ENCODE measurements around the gene HAUS3. TPM values are rescaled to one million over a fixed set of nuclear protein-coding genes. Genes with fewer than 3 reads are reported as not detected.

HAUS3 gene
- total RNA-seq, 1 experiment from 2014 or later = 18.0 TPM

GRCh38 chr4:2256156-2256731 lies 14.3 kb upstream of the HAUS3 start:
- Mint-ChIP-seq H3K27ac (no peak overlapping the region), H3K4me1 (no peaks in the 10 kb centered on the region), H3K4me3 (no peak overlapping the region), H3K36me3 (ENCODE audit: insufficient read depth in 1 of 3, low read depth in 3 of 3) (peaks cover 5 to 18% (median 12%) of the 10 kb centered on the region in 3 experiments; a peak in 4 of 7 replicates), H3K27me3 (ENCODE audit: low read depth) (no peaks in the 10 kb centered on the region), H3K9me3 (no peaks in the 10 kb centered on the region)
- Histone ChIP-seq H2AK5ac (ENCODE audit: insufficient read length, low read length) (no peak overlapping the region), H4K5ac (ENCODE audit: insufficient read length, low read depth, low read length) (no peak overlapping the region), H3K9me3 (ENCODE audit: control insufficient read depth, low read depth, low read length) (no peaks in the 10 kb centered on the region), H3K9ac (ENCODE audit: extremely low read depth, insufficient read length, low read length) (no peak overlapping the region), H4K8ac (replicated peaks; ENCODE audit: insufficient read length, low read depth, low read length) (no peak overlapping the region), H3K79me1 (ENCODE audit: insufficient read depth, low read depth, low read length, poor library complexity, severe bottlenecking) (no peaks in the 10 kb centered on the region), H2BK120ac (ENCODE audit: low read depth, low read length, poor library complexity, severe bottlenecking) (no peak overlapping the region), H2BK15ac (ENCODE audit: low read depth, low read length) (no peak overlapping the region), H3K79me2 (ENCODE audit: insufficient read depth, low read length) (no peaks in the 10 kb centered on the region), H3K23ac (ENCODE audit: insufficient read length, low read depth, low read length) (no peak overlapping the region), H3K4me2 (ENCODE audit: insufficient read depth, insufficient read length, low read length) (no peak overlapping the region), H3K27ac (ENCODE audit: insufficient read length, low read depth, low read length) (no peak overlapping the region), H2AFZ (ENCODE audit: low read length) (no peak overlapping the region), H3K14ac (ENCODE audit: insufficient read depth, low read length) (no peak overlapping the region), H3K56ac (ENCODE audit: insufficient read length, low read depth, low read length) (no peak overlapping the region), H2BK12ac (ENCODE audit: insufficient read length, low read depth, low read length) (no peak overlapping the region), H4K91ac (ENCODE audit: insufficient read length, low read depth, low read length) (no peak overlapping the region), H3T11ph (ENCODE audit: low read length) (no peak overlapping the region), H3K4me1 (ENCODE audit: insufficient read depth, low read length) (no peaks in the 10 kb centered on the region), H4K20me1 (ENCODE audit: control insufficient read depth, insufficient read depth, insufficient read length) (peaks cover 2% of the 10 kb centered on the region), H3K4ac (ENCODE audit: low read depth, low read length) (no peak overlapping the region), H3K27me3 (ENCODE audit: insufficient read depth, low read length) (no peaks in the 10 kb centered on the region), H3K23me2 (ENCODE audit: insufficient read length, low read depth, low read length, poor library complexity, severe bottlenecking) (peaks cover 9% of the 10 kb centered on the region), H3K18ac (ENCODE audit: insufficient read length, low read depth, low read length) (no peak overlapping the region), H2BK20ac (ENCODE audit: low read depth, low read length, poor library complexity, severe bottlenecking) (no peak overlapping the region), H2BK5ac (ENCODE audit: insufficient read length, low read length) (no peak overlapping the region)
- no peak for DNase-seq
- no peak for TF ChIP-seq CTCF (conservative IDR thresholded peaks at IDR 0.05)
- WGBS (ENCODE audit: extremely low coverage, insufficient read length, low lambda C conversion rate) = no CpG with 5 or more reads among the region's 8 CpGs
